Skeletal muscle satellite cell (primary cell): Measurements from ENCODE around the gene RCAN2. TPM values are rescaled to one million over a fixed set of nuclear protein-coding genes. Genes with fewer than 3 reads are reported as not detected.

Experiments used
- H3K27me3 ChIP-seq: 2 replicates; pipeline ENCODE4 v1.7.0; 2013; ENCODE audit warnings: low read length; ENCODE audit not compliant: control insufficient read depth, insufficient read depth
- H3K36me3 ChIP-seq: 2 replicates; pipeline ENCODE4 v1.7.0; 2013; ENCODE audit warnings: mild to moderate bottlenecking, control low read depth, low read length; ENCODE audit not compliant: insufficient read depth
- H3K4me1 ChIP-seq: 2 replicates; pipeline ENCODE4 v1.7.0; 2013; ENCODE audit warnings: low read length; ENCODE audit not compliant: control insufficient read depth, insufficient read depth
- H3K4me2 ChIP-seq: 2 replicates; pipeline ENCODE4 v1.7.0; 2013; ENCODE audit warnings: mild to moderate bottlenecking, low read length
- H3K4me3 ChIP-seq: 2 replicates; pipeline ENCODE4 v1.7.0; 2013; ENCODE audit warnings: low read length
- H3K9ac ChIP-seq: 2 replicates; pipeline ENCODE4 v1.7.0; 2013; ENCODE audit warnings: mild to moderate bottlenecking, low read depth, low read length, moderate library complexity
- H3K9me3 ChIP-seq: replicated peaks from 2 replicates; pipeline ENCODE4 v1.7.0; 2013; ENCODE audit warnings: mild to moderate bottlenecking, control low read depth, low read length
- total RNA-seq: library from RNA; depleted of rRNA; stranded (reverse); fragments of >200 nt; gene quantifications from 2 replicates; pipeline ENCODE4 v1.2.3, GENCODE V29; 2012; rRNA removed

Gene RCAN2
- total RNA-seq = 0.25 and 1.5 TPM in 2 replicates

GRCh38 chr6:46491201-46491627 lies at the start of gene RCAN2:
RCAN2 (minus strand) TSS chr6:46491449.
- Histone ChIP-seq H3K4me3 (peak within 1 kb of the TSS; percentile 74), H3K9ac (peak within 1 kb of the TSS; percentile 72), H3K36me3 (no peaks in the 10 kb centered on the region), H3K27me3 (peaks cover 20% of the 10 kb centered on the region), H3K9me3 (no peaks in the 10 kb centered on the region), H3K4me2 (peak within 1 kb of the TSS; percentile 94), H3K4me1 (peaks cover 15% of the 10 kb centered on the region)

- Histone ChIP-seq H3K36me3 (no peaks in the 10 kb centered on the region), H3K4me1 (no peaks in the 10 kb centered on the region), H3K27me3 (peaks cover 15% of the 10 kb centered on the region), H3K4me3 (no peak overlapping the region), H3K9ac (no peak overlapping the region), H3K9me3 (peaks cover 5% of the 10 kb centered on the region), H3K4me2 (no peak overlapping the region)
These were observed 48.6 kb upstream of the RCAN2 start for GRCh38 chr6:46539866-46540265.

- peaks cover 15% of the 10 kb centered on the region for H3K27me3 ChIP-seq
- H3K36me3 ChIP-seq = no peaks in the 10 kb centered on the region
- no peak overlapping the region for H3K4me3 ChIP-seq
- peaks cover under 1% of the 10 kb centered on the region for H3K9me3 ChIP-seq
- no peak overlapping the region for H3K4me2 ChIP-seq
- no peak overlapping the region for H3K9ac ChIP-seq
- H3K4me1 ChIP-seq = no peaks in the 10 kb centered on the region
These were observed 47.7 kb upstream of the RCAN2 start for GRCh38 chr6:46538800-46539480.

GRCh38 chr6:46530896-46531295 lies 39.6 kb upstream of the RCAN2 start:
- Histone ChIP-seq H3K36me3 (no peaks in the 10 kb centered on the region), H3K4me1 (peaks cover 8% of the 10 kb centered on the region), H3K4me3 (no peak overlapping the region)

GRCh38 chr6:46528961-46529750 lies 37.9 kb upstream of the RCAN2 start:
- Histone ChIP-seq H3K9me3 (no peaks in the 10 kb centered on the region), H3K4me3 (no peak overlapping the region), H3K4me1 (peaks cover 8% of the 10 kb centered on the region), H3K4me2 (no peak overlapping the region), H3K36me3 (no peaks in the 10 kb centered on the region), H3K9ac (no peak overlapping the region), H3K27me3 (no peaks in the 10 kb centered on the region)

More at GRCh38 chr6:46530896-46531295, 39.6 kb upstream of the RCAN2 start:
- H3K9me3 ChIP-seq = no peaks in the 10 kb centered on the region
- no peak overlapping the region for H3K4me2 ChIP-seq
- no peak overlapping the region for H3K9ac ChIP-seq
- H3K27me3 ChIP-seq = no peaks in the 10 kb centered on the region

GRCh38 chr6:46526607-46527006 lies 35.4 kb upstream of the RCAN2 start:
- H3K4me1 ChIP-seq = peaks cover 10% of the 10 kb centered on the region
- H3K9me3 ChIP-seq = no peaks in the 10 kb centered on the region

GRCh38 chr6:46525583-46525982 lies 34.3 kb upstream of the RCAN2 start:
- Histone ChIP-seq H3K4me1 (peaks cover 14% of the 10 kb centered on the region), H3K9ac (no peak overlapping the region), H3K27me3 (no peaks in the 10 kb centered on the region), H3K4me3 (no peak overlapping the region), H3K36me3 (no peaks in the 10 kb centered on the region), H3K4me2 (no peak overlapping the region), H3K9me3 (no peaks in the 10 kb centered on the region)

More at GRCh38 chr6:46526607-46527006, 35.4 kb upstream of the RCAN2 start:
- Histone ChIP-seq H3K36me3 (no peaks in the 10 kb centered on the region), H3K4me3 (no peak overlapping the region), H3K9ac (no peak overlapping the region), H3K4me2 (no peak overlapping the region), H3K27me3 (no peaks in the 10 kb centered on the region)

- no peaks in the 10 kb centered on the region for H3K36me3 ChIP-seq
- H3K4me3 ChIP-seq = no peak overlapping the region
- peaks cover 11% of the 10 kb centered on the region for H3K4me1 ChIP-seq
- no peaks in the 10 kb centered on the region for H3K27me3 ChIP-seq
- H3K4me2 ChIP-seq = no peak overlapping the region
- H3K9ac ChIP-seq = no peak overlapping the region
- H3K9me3 ChIP-seq = no peaks in the 10 kb centered on the region
These were observed 30.3 kb upstream of the RCAN2 start for GRCh38 chr6:46521464-46521971.

GRCh38 chr6:46517202-46517601 lies 26.0 kb upstream of the RCAN2 start:
- Histone ChIP-seq H3K9me3 (no peaks in the 10 kb centered on the region), H3K4me3 (no peak overlapping the region), H3K4me1 (peaks cover 11% of the 10 kb centered on the region), H3K9ac (no peak overlapping the region), H3K27me3 (no peaks in the 10 kb centered on the region), H3K4me2 (no peak overlapping the region), H3K36me3 (no peaks in the 10 kb centered on the region)

GRCh38 chr6:46513533-46513932 lies 22.3 kb upstream of the RCAN2 start:
- Histone ChIP-seq H3K9ac (no peak overlapping the region), H3K9me3 (no peaks in the 10 kb centered on the region), H3K36me3 (no peaks in the 10 kb centered on the region), H3K4me1 (peaks cover 16% of the 10 kb centered on the region), H3K27me3 (no peaks in the 10 kb centered on the region), H3K4me2 (no peak overlapping the region), H3K4me3 (no peak overlapping the region)

- Histone ChIP-seq H3K4me3 (no peak overlapping the region), H3K4me1 (peaks cover 16% of the 10 kb centered on the region), H3K4me2 (no peak overlapping the region), H3K36me3 (no peaks in the 10 kb centered on the region), H3K9ac (no peak overlapping the region), H3K27me3 (no peaks in the 10 kb centered on the region), H3K9me3 (no peaks in the 10 kb centered on the region)
These were observed 20.1 kb upstream of the RCAN2 start for GRCh38 chr6:46511320-46511719.
